Cardiac fibroblast (primary cell): ENCODE results near the gene MFN1.

ENCODE experiments used
- DNase-seq, 2 donors: peaks; one replicate each; pipeline versions ENCODE4 v3.0.0 to v3.0.0-alpha.2; 2010; ENCODE audit warnings: low read depth in 2 of 2
- H3K4me3 ChIP-seq, 2 donors: replicated peaks in 1 of 2; 1 replicate in 1 of 2; 2 replicates in 1 of 2; pipeline ENCODE4 v1.5.1; 2011; ENCODE audit warnings: low read depth in 2 of 2, low read length in 2 of 2, mild to moderate bottlenecking in 2 of 2, moderate library complexity in 1 of 2
- TF ChIP-seq, protein P1 (sequence below): IDR thresholded peaks from one replicate; pipeline ENCODE4 v1.5.1; 2011; ENCODE audit warnings: low read depth, mild to moderate bottlenecking, low read length, inconsistent platforms

Gene MFN1

DNA sequence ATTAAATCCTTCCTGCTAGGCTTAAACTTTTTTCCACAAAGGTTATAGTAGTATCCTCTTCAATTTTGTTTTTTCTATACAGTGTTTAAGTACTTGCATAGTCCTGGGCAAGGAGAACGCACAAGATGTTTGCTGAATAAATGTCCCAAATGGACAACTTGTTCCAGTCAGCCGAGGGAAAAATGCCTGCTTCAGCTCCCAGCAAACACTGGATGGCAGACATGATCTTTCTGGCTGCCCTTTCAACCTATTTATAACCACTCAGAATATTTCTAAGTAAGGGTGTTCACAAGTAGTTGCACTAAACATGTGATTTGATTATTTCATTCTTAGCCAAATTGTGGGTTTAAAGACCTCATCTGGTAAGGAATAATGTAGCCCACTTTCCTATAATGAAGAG, 74.0 kb downstream of the MFN1 start:
- TF ChIP-seq, protein P1, sequence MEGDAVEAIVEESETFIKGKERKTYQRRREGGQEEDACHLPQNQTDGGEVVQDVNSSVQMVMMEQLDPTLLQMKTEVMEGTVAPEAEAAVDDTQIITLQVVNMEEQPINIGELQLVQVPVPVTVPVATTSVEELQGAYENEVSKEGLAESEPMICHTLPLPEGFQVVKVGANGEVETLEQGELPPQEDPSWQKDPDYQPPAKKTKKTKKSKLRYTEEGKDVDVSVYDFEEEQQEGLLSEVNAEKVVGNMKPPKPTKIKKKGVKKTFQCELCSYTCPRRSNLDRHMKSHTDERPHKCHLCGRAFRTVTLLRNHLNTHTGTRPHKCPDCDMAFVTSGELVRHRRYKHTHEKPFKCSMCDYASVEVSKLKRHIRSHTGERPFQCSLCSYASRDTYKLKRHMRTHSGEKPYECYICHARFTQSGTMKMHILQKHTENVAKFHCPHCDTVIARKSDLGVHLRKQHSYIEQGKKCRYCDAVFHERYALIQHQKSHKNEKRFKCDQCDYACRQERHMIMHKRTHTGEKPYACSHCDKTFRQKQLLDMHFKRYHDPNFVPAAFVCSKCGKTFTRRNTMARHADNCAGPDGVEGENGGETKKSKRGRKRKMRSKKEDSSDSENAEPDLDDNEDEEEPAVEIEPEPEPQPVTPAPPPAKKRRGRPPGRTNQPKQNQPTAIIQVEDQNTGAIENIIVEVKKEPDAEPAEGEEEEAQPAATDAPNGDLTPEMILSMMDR = peak; percentile 56
- H3K4me3 ChIP-seq = no peak overlapping the region
- DNase-seq = peak; percentile 66 to 77

DNA sequence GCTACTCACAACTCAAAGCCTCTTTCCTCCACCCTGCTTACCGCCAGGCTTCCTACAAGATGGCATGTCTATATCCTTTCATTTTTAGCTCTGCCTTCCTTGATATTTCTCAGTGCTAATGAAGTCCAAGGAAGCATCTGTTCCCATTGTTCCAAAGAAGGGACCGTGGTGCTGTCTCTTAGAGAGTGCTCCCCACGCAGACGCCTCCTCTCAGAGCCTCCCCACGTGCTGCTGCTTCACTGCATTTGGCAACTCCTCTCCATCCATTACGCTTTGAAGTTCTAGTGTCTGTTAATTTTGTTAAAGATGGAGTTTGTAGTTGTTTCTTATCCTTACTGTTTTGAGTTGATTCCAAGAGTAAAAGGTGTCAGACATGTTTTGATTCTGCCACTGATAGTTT, 77.6 kb downstream of the MFN1 start:
- no peak for DNase-seq
- H3K4me3 ChIP-seq = no peak overlapping the region
- TF ChIP-seq, protein P1 = no peak

DNA sequence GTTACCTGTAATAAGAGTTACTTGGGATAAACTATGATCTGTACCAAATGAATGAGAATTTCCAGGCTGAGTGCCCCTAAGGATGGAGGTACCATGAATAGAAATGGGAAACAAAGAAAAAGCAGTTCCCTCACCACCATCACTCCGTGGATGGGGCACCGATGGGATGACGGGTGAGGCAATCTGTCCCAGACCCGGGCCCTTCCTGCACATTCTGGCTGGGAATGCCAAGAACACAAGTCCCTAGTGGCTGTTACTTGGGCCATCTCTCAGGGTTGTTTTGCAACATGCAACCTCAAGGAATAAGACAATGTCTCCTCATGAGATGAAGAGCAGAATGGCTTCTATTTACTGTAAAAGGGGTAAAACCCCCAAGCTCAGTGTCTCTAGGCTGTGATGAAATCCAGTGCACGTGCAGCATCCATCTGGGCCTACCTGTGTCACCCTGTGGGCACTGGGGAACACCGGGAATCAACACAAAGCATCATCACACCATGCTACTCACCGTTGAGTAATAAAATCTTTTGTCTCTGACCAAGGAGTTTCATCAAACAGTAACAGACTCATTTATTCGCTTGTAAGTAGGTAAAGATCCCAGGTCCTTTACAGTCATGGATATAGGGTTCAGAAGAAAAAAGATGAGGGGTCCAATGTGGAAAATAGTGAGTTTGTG, 81.5 kb downstream of the MFN1 start:
- TF ChIP-seq, protein P1 = no peak
- DNase-seq = no peak
- no peak overlapping the region for H3K4me3 ChIP-seq

DNA sequence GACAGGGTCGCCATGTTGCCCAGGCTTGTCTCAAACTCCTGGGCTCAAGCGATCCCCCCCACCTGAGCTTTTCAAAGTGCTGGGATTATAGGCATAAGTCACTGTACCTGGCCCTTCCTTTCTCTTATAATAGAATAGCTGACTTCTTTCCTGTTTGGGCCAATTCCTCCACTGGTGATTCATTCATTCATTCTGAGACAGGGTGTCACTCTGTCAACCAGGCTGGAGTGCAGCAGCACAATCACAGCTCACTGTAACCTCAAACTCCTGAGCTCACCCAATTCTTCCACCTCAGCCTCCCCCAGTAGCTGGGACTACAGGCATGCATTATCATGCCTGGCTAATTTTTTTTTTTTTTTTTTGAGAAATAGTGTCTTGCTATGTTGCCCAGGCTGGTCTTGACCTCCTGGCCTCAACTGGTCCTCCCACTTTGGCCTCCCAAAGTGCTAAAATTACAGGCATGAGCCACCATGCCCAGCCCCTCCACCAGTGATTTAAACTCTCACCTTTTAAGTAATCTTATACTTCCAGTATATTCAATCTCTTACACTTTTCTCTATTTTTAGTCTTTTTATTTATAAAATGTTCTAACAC, 82.9 kb downstream of the MFN1 start:
- TF ChIP-seq, protein P1 = no peak
- DNase-seq = no peak
- no peak overlapping the region for H3K4me3 ChIP-seq

DNA sequence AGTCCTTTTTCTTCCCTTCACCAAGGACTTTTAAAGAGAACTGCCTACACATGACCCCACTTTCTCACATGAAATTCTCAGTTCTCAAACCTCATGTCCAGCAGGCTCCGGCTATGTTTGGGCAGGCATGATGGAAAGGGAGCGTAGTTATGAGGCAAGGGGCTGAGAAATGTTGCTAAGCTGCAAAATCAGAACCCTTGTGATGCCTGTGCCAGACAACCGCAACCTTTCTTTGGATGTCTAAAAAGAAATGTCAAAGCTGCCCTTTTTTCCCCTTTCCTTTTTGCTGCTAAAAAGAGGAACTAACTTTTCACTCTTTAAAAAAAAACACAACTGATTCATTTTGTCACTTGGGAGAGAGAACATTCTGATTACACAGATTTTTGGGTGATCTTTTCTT, 84.5 kb downstream of the MFN1 start:
- DNase-seq = peak in 1 of 2 donors; percentile 19
- H3K4me3 ChIP-seq = no peak overlapping the region
- TF ChIP-seq, protein P1 = no peak

DNA sequence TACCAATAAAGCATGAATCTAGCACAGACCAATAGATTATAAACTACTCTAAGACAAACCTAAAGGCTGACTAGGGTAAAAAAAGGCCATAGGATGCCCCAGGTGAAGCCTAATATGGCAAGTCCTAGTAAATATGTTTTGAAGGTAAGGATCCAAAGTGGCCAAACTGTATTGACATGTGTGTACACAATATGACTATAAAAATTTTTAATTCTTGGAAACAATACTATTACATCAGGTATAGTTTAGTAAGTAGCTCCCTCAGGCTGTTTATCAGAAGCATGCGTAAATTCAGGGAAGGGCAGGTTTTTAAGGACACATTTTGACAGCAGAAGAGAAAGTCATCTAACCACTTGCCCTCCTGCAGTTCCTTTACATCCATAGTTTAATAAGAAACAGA, 84.9 kb downstream of the MFN1 start:
- no peak for DNase-seq
- TF ChIP-seq, protein P1 = no peak
- no peak overlapping the region for H3K4me3 ChIP-seq
